ENCODE measurements around the gene EIF3L. TPM values are rescaled to one million over a fixed set of nuclear protein-coding genes. Genes with fewer than 3 reads are reported as not detected.
A peak's percentile ranks its signal among the peaks of the same experiment; 100 is the strongest.

Gene EIF3L
- total RNA-seq, 1 donor from 2014 or later = 420 TPM

GRCh38 chr22:37855462-37855861, 6.2 kb downstream of the EIF3L start:
- DNase-seq (ENCODE audit: low read depth) (peak; percentile 25), FAIRE-seq (no peak)
- TF ChIP-seq CTCF (IDR thresholded peaks at IDR 0.05; ENCODE audit: insufficient read depth, low read length, severe bottlenecking) = no peak
- Histone ChIP-seq H3K27me3 (ENCODE audit: control insufficient read depth, insufficient read depth, low read length) (no peaks in the 10 kb centered on the region), H3K36me3 (ENCODE audit: control insufficient read depth, insufficient read depth, low read length) (peaks cover 22% of the 10 kb centered on the region), H3K4me3 (ENCODE audit: low read depth, low read length) (no peak overlapping the region)

DNA sequence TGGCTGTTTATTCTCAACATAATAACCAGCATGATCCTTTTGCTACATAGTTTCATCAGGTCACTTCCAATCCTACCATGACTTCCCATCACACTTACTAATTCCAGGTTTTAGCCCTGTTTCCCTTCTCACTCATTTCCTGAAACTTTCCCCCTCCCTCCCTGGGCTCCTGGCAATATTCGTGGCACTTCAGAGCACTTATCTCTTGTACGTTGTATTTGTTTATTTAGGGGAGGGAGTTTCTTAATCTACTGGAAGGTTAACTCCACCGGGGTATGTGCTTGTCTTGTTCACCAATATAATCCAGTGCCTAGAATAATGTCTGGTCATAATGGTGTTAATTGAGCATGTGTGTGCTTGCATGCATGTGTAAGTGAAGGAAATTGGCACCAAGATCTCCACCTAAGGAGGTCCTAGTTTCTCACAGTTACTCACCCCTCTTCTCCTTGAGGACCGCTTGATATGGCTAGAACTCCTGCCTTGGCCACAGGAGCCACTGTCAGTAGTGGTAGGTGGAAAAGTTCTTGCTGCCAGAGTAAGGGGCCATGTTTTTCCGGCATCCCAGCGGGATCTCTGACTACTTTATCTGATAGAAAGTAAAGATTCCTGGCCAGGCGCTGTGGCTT, 11.7 kb downstream of the EIF3L start:
- peaks cover 10% of the 10 kb centered on the region for H3K36me3 ChIP-seq (ENCODE audit: control insufficient read depth, insufficient read depth, low read length)
- H3K27me3 ChIP-seq (ENCODE audit: control insufficient read depth, insufficient read depth, low read length) = no peaks in the 10 kb centered on the region
- no peak for FAIRE-seq
- TF ChIP-seq CTCF (IDR thresholded peaks at IDR 0.05; ENCODE audit: insufficient read depth, low read length, severe bottlenecking) = no peak
- H3K4me3 ChIP-seq (ENCODE audit: low read depth, low read length) = no peak overlapping the region
- peak; percentile 54 for DNase-seq (ENCODE audit: low read depth)

DNA sequence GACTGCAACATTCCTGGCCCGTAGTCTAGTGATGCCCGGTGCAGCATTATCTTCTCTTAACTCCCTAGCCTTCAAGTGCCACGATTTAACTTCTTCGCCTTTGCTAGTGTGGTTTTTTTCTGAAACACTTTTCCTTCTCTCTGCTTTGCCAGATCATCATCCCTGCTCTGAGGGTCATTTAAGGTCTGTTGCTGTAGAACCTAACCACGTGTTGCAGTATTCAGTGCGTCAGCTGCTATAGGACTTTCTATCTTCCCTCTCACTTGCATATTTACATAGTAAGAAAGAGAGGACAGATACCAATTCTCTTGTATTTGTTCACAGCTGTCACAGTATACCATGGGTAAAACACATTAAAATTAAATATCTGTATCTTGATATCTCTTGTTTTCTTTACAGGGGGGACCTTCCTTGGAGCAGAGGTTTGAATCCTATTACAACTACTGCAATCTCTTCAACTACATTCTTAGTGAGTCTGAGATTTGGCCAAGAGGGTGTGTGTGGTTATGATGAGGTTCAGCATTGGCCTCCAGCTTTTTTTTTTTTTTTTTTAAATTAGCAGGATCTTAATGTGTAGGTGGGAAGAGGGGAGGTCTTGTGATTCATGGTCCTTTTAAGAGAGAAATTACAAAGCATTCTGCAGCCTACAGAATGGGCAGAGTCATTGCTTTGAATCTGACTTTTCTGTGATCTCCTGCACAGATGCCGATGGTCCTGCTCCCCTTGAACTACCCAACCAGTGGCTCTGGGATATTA, 13.5 kb downstream of the EIF3L start:
- TF ChIP-seq CTCF (IDR thresholded peaks at IDR 0.05; ENCODE audit: insufficient read depth, low read length, severe bottlenecking) = no peak
- H3K4me3 ChIP-seq (ENCODE audit: low read depth, low read length) = no peak overlapping the region
- peaks cover 10% of the 10 kb centered on the region for H3K36me3 ChIP-seq (ENCODE audit: control insufficient read depth, insufficient read depth, low read length)
- DNase-seq (ENCODE audit: low read depth) (no peak), FAIRE-seq (no peak)
- H3K27me3 ChIP-seq (ENCODE audit: control insufficient read depth, insufficient read depth, low read length) = no peaks in the 10 kb centered on the region

DNA sequence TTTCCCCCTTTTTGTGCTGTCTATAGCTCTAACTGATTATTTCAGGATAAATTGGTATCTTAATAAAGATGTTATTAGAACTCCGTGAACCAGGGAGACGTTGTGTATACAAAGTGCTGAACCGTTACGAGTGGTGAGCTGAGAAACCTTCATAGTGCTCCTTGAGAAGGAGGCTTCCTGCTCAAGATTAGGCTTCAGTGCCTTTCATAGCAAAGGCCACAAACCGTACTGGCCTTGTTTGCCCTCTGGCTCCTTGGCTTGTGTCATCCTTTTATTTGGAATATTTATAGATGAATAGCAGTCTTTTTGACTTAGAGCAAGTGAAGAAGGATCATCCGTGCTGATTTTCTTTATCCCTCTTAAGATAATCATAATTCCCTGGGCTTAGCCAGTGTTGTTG, 16.3 kb downstream of the EIF3L start:
- no peak for FAIRE-seq
- no peak for DNase-seq (ENCODE audit: low read depth)
- H3K36me3 ChIP-seq (ENCODE audit: control insufficient read depth, insufficient read depth, low read length) = peaks cover 14% of the 10 kb centered on the region
- no peak overlapping the region for H3K4me3 ChIP-seq (ENCODE audit: low read depth, low read length)
- TF ChIP-seq CTCF (IDR thresholded peaks at IDR 0.05; ENCODE audit: insufficient read depth, low read length, severe bottlenecking) = no peak
- no peaks in the 10 kb centered on the region for H3K27me3 ChIP-seq (ENCODE audit: control insufficient read depth, insufficient read depth, low read length)

GRCh38 chr22:37870273-37870672, 21.1 kb downstream of the EIF3L start:
- no peak for DNase-seq (ENCODE audit: low read depth)
- FAIRE-seq = no peak
- peaks cover 25% of the 10 kb centered on the region for H3K36me3 ChIP-seq (ENCODE audit: control insufficient read depth, insufficient read depth, low read length)
- H3K27me3 ChIP-seq (ENCODE audit: control insufficient read depth, insufficient read depth, low read length) = no peaks in the 10 kb centered on the region
- no peak overlapping the region for H3K4me3 ChIP-seq (ENCODE audit: low read depth, low read length)
- TF ChIP-seq CTCF (IDR thresholded peaks at IDR 0.05; ENCODE audit: insufficient read depth, low read length, severe bottlenecking) = no peak

All from bronchial epithelial cell (primary cell).